GM23248 (cell line): ENCODE results near the gene KCNK17. TPM values are rescaled to one million over a fixed set of nuclear protein-coding genes. Genes with fewer than 3 reads are reported as not detected.
A peak's percentile ranks its signal among the peaks of the same experiment; 100 is the strongest.

Experiments used
- DNase-seq: peaks from one replicate; pipeline ENCODE4 v3.0.0-alpha.2; 2015
- H2AFZ ChIP-seq: fragments of 200-600 bp; sonication (generic); 2 replicates; pipeline ENCODE4 v1.6.1; 2016; ENCODE audit warnings: antibody characterized with exemption
- H3F3A ChIP-seq: fragments of 200-600 bp; sonication (generic); 2 replicates; pipeline ENCODE4 v1.6.1; 2016; ENCODE audit warnings: mild to moderate bottlenecking, antibody characterized with exemption, mixed run types; ENCODE audit not compliant: insufficient read depth
- H3K27ac ChIP-seq: fragments of 200-600 bp; sonication (generic); 2 replicates; pipeline ENCODE4 v1.5.1; 2016; ENCODE audit warnings: mild to moderate bottlenecking
- H3K27me3 ChIP-seq: fragments of 200-600 bp; sonication (generic); replicated peaks from 2 replicates; pipeline ENCODE4 v1.6.1; 2016; ENCODE audit warnings: mild to moderate bottlenecking; ENCODE audit not compliant: insufficient read depth
- H3K36me3 ChIP-seq: fragments of 200-600 bp; sonication (generic); 2 replicates; pipeline ENCODE4 v1.6.1; 2016; ENCODE audit warnings: low read depth, mild to moderate bottlenecking
- H3K4me1 ChIP-seq: fragments of 200-600 bp; sonication (generic); 2 replicates; pipeline ENCODE4 v1.6.1; 2016; ENCODE audit warnings: mild to moderate bottlenecking; ENCODE audit not compliant: insufficient read depth
- H3K4me2 ChIP-seq: fragments of 200-600 bp; sonication (generic); one replicate; pipeline ENCODE4 v1.6.1; 2016; ENCODE audit warnings: mild to moderate bottlenecking; ENCODE audit not compliant: unreplicated experiment
- H3K4me3 ChIP-seq: fragments of 200-600 bp; sonication (generic); 2 replicates; pipeline ENCODE4 v1.5.1; 2016; ENCODE audit warnings: mild to moderate bottlenecking
- H3K79me2 ChIP-seq: fragments of 200-600 bp; sonication (generic); 2 replicates; pipeline ENCODE4 v1.6.1; 2016; ENCODE audit warnings: mild to moderate bottlenecking; ENCODE audit not compliant: insufficient read depth
- H3K9ac ChIP-seq: fragments of 200-600 bp; sonication (generic); 2 replicates; pipeline ENCODE4 v1.6.1; 2016; ENCODE audit warnings: mild to moderate bottlenecking
- H3K9me2 ChIP-seq: fragments of 200-600 bp; sonication (generic); 2 replicates; pipeline ENCODE4 v1.6.1; 2016; ENCODE audit warnings: mixed run types, mild to moderate bottlenecking, moderate library complexity; ENCODE audit not compliant: insufficient read depth
- H3K9me3 ChIP-seq: fragments of 200-600 bp; sonication (generic); one replicate; pipeline ENCODE4 v1.6.1; 2017; ENCODE audit warnings: low read depth
- H4K20me1 ChIP-seq: fragments of 200-600 bp; sonication (generic); 2 replicates; pipeline ENCODE4 v1.6.0; 2016; ENCODE audit not compliant: insufficient read depth
- EZH2 ChIP-seq: fragments of 200-600 bp; sonication (generic); IDR thresholded peaks from 2 replicates; pipeline ENCODE4 v1.6.1; 2018; ENCODE audit warnings: antibody characterized with exemption, mild to moderate bottlenecking; ENCODE audit not compliant: insufficient read depth, poor library complexity, severe bottlenecking
- EZH2phosphoT487 ChIP-seq: fragments of 200-600 bp; sonication (generic); IDR thresholded peaks from 2 replicates; pipeline ENCODE4 v1.6.1; 2018; ENCODE audit warnings: antibody characterized with exemption, moderate library complexity, mild to moderate bottlenecking, low read depth; ENCODE audit not compliant: insufficient read depth
- WGBS, 2 experiments: methylation state at CpG; one replicate each; pipeline ENCODE4 v1.1.6; 2015 to 2017; ENCODE audit warnings: low lambda C conversion rate in 2 of 2, low coverage in 1 of 2; ENCODE audit errors: missing lambda C conversion rate in 2 of 2; 5-methylcytosine and 5-hydroxymethylcytosine counted together
- in situ Hi-C: fragments of 300-500 bp; cut with MboI; formaldehyde crosslinking; loops from 2 replicates; pipeline ENCODE4 v1.15.0; 2020
- polyA plus RNA-seq: library from polyadenylated mRNA; unstranded; fragments of >200 nt; fragmentation: Nextera tagmentation; extraction: Ambion mirVana; gene quantifications from 2 replicates; pipeline ENCODE4 v1.2.1, GENCODE V29; 2016
- total RNA-seq: library from RNA; depleted of rRNA; stranded (reverse); fragments of >200 nt; shearing (Covaris generic); gene quantifications from 2 replicates; pipeline ENCODE4 v1.2.3, GENCODE V29; 2014

KCNK17 gene
- total and polyA plus RNA-seq, 2 experiments from 2014 or later = not detected

DNA sequence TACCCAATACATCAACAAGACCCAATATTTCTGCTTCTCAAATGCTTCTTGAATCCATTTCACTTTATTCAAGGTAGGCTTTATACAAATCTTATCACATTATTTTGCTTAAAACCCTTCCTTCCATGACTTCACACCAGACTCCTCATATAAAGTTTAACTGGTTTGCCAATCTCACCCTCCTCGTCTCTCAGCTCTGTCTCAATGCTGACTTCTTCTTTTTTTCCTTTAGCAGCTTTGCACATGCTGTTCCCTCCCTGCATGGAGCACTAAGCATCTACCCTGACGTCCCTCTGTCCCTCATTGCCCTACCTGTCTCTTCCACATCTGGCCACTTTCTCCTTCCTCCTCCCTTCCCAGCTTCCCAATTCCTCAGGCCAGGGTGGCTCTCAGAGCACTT lies 31.4 kb downstream of the KCNK17 start:
- Histone ChIP-seq H3K4me1 (no peaks in the 10 kb centered on the region), H4K20me1 (no peaks in the 10 kb centered on the region), H3K36me3 (no peaks in the 10 kb centered on the region), H3K9me2 (no peaks in the 10 kb centered on the region), H3K9me3 (no peaks in the 10 kb centered on the region), H3K4me2 (no peak overlapping the region), H2AFZ (no peak overlapping the region), H3K27ac (no peak overlapping the region), H3F3A (no peaks in the 10 kb centered on the region), H3K79me2 (no peaks in the 10 kb centered on the region), H3K9ac (no peak overlapping the region), H3K4me3 (no peak overlapping the region), H3K27me3 (peaks cover 7% of the 10 kb centered on the region; the same call in 1 of the 2 replicates)
- 12 to 14% methylated on average over 2 of the region's 2 CpGs for WGBS, 2 experiments
- no peak for DNase-seq
- TF ChIP-seq EZH2phosphoT487 (no peak), EZH2 (no peak)
- in situ Hi-C loops = no loop called here

DNA sequence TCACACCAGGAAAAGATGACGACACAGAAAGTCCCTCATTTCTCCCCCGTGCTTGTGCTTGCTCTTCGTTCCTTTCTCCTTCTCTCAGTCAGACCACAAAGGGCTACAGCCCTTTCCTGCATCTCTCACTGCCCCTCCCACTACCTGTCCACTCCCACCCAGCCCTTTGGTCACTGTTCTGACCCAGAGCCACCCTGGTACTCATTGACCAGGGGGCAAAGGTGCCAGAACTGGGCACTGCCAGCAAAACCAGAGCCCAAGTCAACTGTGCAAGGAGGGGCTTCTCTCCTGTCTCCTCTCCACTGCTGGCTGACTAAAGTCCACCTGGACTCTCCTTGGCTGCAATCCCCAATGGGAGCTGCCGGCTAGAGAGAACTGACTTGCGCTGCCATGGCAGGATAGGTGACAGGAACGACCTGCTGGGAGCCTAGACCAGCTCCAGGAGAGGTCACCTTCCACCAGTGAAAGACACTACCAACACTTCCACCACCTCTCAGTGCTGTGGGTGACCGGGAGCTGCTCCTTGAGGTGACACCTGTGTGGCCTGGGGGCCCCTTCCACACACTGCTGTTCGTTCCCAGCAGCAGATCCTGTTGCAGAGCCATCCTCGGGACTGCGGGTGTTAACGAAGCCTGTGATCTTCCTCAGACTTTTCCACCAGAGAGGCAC lies 32.8 kb downstream of the KCNK17 start:
- Histone ChIP-seq H3K9me3 (no peaks in the 10 kb centered on the region), H3K79me2 (no peaks in the 10 kb centered on the region), H3K4me2 (no peak overlapping the region), H4K20me1 (no peaks in the 10 kb centered on the region), H3F3A (no peaks in the 10 kb centered on the region), H2AFZ (no peak overlapping the region), H3K36me3 (no peaks in the 10 kb centered on the region), H3K9ac (no peak overlapping the region), H3K9me2 (no peaks in the 10 kb centered on the region), H3K4me1 (no peaks in the 10 kb centered on the region), H3K4me3 (no peak overlapping the region), H3K27ac (no peak overlapping the region), H3K27me3 (peaks cover 7% of the 10 kb centered on the region; the same call in 1 of the 2 replicates)
- 58 to 59% methylated on average over 11 of the region's 11 CpGs for WGBS, 2 experiments
- no peak for TF ChIP-seq EZH2phosphoT487
- no peak for TF ChIP-seq EZH2
- DNase-seq = no peak
- in situ Hi-C loops = no loop called here

DNA sequence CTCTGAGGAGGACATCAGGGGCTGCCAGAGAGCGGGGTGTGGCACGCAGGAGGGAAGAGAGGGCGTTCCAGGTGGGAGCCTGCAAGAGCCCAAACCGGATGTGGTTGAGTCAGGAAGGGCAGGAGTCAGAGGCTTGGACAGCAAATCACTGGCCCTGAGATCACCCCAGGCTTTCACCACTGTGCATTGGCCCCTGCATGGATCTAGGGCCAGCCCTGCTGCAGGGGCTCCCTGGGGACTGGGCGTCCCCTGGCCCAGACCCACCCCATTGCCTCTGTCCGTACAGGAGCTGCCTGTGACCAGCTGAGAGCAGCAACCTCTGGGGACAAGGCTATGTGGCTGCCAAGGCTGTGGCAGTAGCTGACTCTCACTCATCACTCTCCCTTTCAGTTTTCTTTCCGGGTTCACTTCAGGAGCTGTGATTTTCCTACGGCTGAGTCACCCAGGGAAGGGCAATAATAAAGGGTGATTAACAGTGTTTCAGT lies 33.9 kb downstream of the KCNK17 start:
- H3K4me2 ChIP-seq = no peak overlapping the region
- no peak overlapping the region for H3K27ac ChIP-seq
- WGBS, 2 experiments = 23 to 24% methylated on average over 8 of the region's 8 CpGs
- peaks cover 7% of the 10 kb centered on the region; the same call in 1 of the 2 replicates for H3K27me3 ChIP-seq
- no peaks in the 10 kb centered on the region for H3K79me2 ChIP-seq
- H3K9me3 ChIP-seq = no peaks in the 10 kb centered on the region
- no peaks in the 10 kb centered on the region for H3K9me2 ChIP-seq
- no peaks in the 10 kb centered on the region for H3K36me3 ChIP-seq
- H3K9ac ChIP-seq = no peak overlapping the region
- peak; percentile 64 for DNase-seq
- H2AFZ ChIP-seq = no peak overlapping the region
- no peaks in the 10 kb centered on the region for H3K4me1 ChIP-seq
- no peaks in the 10 kb centered on the region for H4K20me1 ChIP-seq
- no peaks in the 10 kb centered on the region for H3F3A ChIP-seq
- TF ChIP-seq EZH2 (no peak), EZH2phosphoT487 (no peak)
- no peak overlapping the region for H3K4me3 ChIP-seq
- in situ Hi-C loops = no loop called here

DNA sequence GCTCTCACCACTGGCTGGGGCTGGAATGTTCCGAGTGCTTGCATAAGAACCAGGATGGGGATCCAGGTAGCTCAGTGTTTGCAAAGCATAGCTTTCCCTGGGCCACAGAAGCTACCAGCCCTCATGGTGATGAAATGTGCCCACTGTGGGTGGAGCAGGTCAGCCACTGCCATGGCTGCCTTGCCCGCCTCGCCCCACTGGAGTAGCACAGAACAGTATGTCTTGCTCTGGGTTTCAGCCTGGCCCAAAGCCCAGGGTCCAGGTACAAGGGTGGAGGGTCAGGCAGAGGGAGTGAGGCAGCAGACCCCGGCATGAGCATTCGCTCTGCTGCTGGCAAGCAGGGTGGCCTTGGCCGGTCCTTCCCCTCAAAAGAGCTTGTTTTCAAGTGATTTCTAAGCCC lies 34.7 kb downstream of the KCNK17 start:
- Histone ChIP-seq H3K4me1 (no peaks in the 10 kb centered on the region), H3K36me3 (no peaks in the 10 kb centered on the region)
- in situ Hi-C loops = no loop called here

More for the DNA sequence above, 34.7 kb downstream of the KCNK17 start:
- 56 to 82% methylated on average over 6 of the region's 6 CpGs for WGBS, 2 experiments
- TF ChIP-seq EZH2phosphoT487 (no peak), EZH2 (no peak)
- H3K79me2 ChIP-seq = no peaks in the 10 kb centered on the region
- H3K4me2 ChIP-seq = no peak overlapping the region
- no peaks in the 10 kb centered on the region for H3F3A ChIP-seq
- H3K27ac ChIP-seq = no peak overlapping the region
- DNase-seq = no peak
- no peak overlapping the region for H3K9ac ChIP-seq
- H3K27me3 ChIP-seq = peaks cover 7% of the 10 kb centered on the region; the same call in 1 of the 2 replicates
- no peaks in the 10 kb centered on the region for H4K20me1 ChIP-seq
- H2AFZ ChIP-seq = no peak overlapping the region
- no peaks in the 10 kb centered on the region for H3K9me2 ChIP-seq
- no peak overlapping the region for H3K4me3 ChIP-seq
- H3K9me3 ChIP-seq = no peaks in the 10 kb centered on the region
